Testis (tissue), 2 donors: ENCODE data around the gene IL18BP.

Experiments used
- CTCF ChIP-seq, 3 experiments: fragments of 450-650 bp in 2 of 3; fragments of 200-600 bp in 1 of 3; sonication (generic) in 1 of 3; IDR thresholded peaks; one replicate each; pipeline ENCODE4 v1.5.1; 2016 to 2019; ENCODE audit warnings: antibody characterized with exemption in 3 of 3, mild to moderate bottlenecking in 2 of 3, moderate library complexity in 1 of 3
- POLR2A ChIP-seq: fragments of 450-650 bp; IDR thresholded peaks from one replicate; pipeline ENCODE4 v1.6.1; 2017; ENCODE audit warnings: antibody characterized with exemption, mild to moderate bottlenecking, moderate library complexity

GRCh38 chr11:71963468-71963867 lies 35.2 kb upstream of the IL18BP start:
- TF ChIP-seq POLR2A, result no peak
- TF ChIP-seq CTCF (IDR thresholded peaks at IDR 0.05), result no peak
